T-cell (primary cell): ENCODE measurements around the gene COL6A5. TPM values are rescaled to one million over a fixed set of nuclear protein-coding genes. Genes with fewer than 3 reads are reported as not detected.

ENCODE experiments used
- ATAC-seq, 4 experiments: fragments of 200-7000 bp in 3 of 4; fragments of 150-1000 bp in 1 of 4; cut with Tn5 transposase; replicated peaks in 1 of 4; 1 replicate in 3 of 4; 2 replicates in 1 of 4; pipeline ENCODE4 v1.10.0; 2021; ENCODE audit warnings: moderate library complexity in 3 of 4, mild to moderate bottlenecking in 2 of 4, moderate number of reproducible peaks in 1 of 4
- CTCF ChIA-PET, 2 donors: fragments of 300-600 bp; sonication (Branson Sonifier 250); formaldehyde crosslinking; loops; one replicate each; lab custom pipeline; 2022; ENCODE audit warnings: antibody characterized with exemption in 2 of 2; lab: Charles Lee
- POLR2A ChIA-PET, 2 donors: fragments of 300-600 bp; sonication (Branson Sonifier 250); formaldehyde crosslinking; loops; one replicate each; lab custom pipeline; 2022; ENCODE audit warnings: antibody characterized with exemption in 2 of 2; lab: Charles Lee
- DNase-seq, 35 experiments: peaks; one replicate each; pipeline versions ENCODE4 v3.0.0 to v3.0.0-alpha.2; 2013 to 2023
- H3K27ac ChIP-seq: one replicate; pipeline ENCODE4 v1.5.1; 2013; ENCODE audit warnings: low read length
- H3K27me3 ChIP-seq, 2 experiments: replicated peaks in 1 of 2; 1 replicate in 1 of 2; 2 replicates in 1 of 2; pipeline versions ENCODE4 v1.6.1 to v1.7.0; 2013; ENCODE audit warnings: low read length in 1 of 2, mixed read lengths in 1 of 2; ENCODE audit not compliant: control insufficient read depth in 2 of 2, insufficient read depth in 2 of 2; ENCODE audit errors: extremely low read depth in 1 of 2
- H3K36me3 ChIP-seq, 2 donors: 1 replicate in 1 of 2; 2 replicates in 1 of 2; pipeline versions ENCODE4 v1.6.1 to v1.7.0; 2013; ENCODE audit warnings: low read length in 1 of 2; ENCODE audit not compliant: control insufficient read depth in 2 of 2, insufficient read depth in 1 of 2; ENCODE audit errors: extremely low read depth in 1 of 2
- H3K4me1 ChIP-seq, 2 experiments: 1 replicate in 1 of 2; 2 replicates in 1 of 2; pipeline versions ENCODE4 v1.6.1 to v1.7.0; 2013; ENCODE audit warnings: low read length in 2 of 2, mixed read lengths in 1 of 2; ENCODE audit not compliant: insufficient read depth in 2 of 2, control insufficient read depth in 1 of 2; ENCODE audit errors: extremely low read depth in 1 of 2
- H3K4me3 ChIP-seq, 2 donors: 1 replicate in 1 of 2; 2 replicates in 1 of 2; pipeline versions ENCODE4 v1.5.1 to v1.7.0; 2013; ENCODE audit warnings: mild to moderate bottlenecking in 2 of 2, low read length in 1 of 2, moderate library complexity in 1 of 2; ENCODE audit not compliant: control insufficient read depth in 1 of 2; ENCODE audit errors: extremely low read depth in 1 of 2
- H3K9me3 ChIP-seq: 2 replicates; pipeline ENCODE4 v1.7.0; 2013
- H3K27ac Mint-ChIP-seq, 2 donors: one replicate each; pipeline ENCODE4 v1.8.0; 2020 to 2021; ENCODE audit warnings: mild to moderate bottlenecking in 2 of 2, mixed read lengths in 2 of 2
- H3K27me3 Mint-ChIP-seq, 2 donors: one replicate each; pipeline ENCODE4 v1.8.0; 2021 to 2022; ENCODE audit warnings: mixed read lengths in 2 of 2
- H3K36me3 Mint-ChIP-seq: one replicate; pipeline ENCODE4 v1.8.0; 2021; ENCODE audit warnings: mixed read lengths
- H3K4me1 Mint-ChIP-seq, 3 donors: one replicate each; pipeline ENCODE4 v1.8.0; 2020 to 2022; ENCODE audit warnings: mixed read lengths in 3 of 3, mild to moderate bottlenecking in 1 of 3
- H3K4me3 Mint-ChIP-seq, 3 donors: one replicate each; pipeline ENCODE4 v1.8.0; 2020 to 2022; ENCODE audit warnings: mild to moderate bottlenecking in 3 of 3, mixed read lengths in 3 of 3, moderate library complexity in 3 of 3
- H3K9me3 Mint-ChIP-seq, 3 donors: one replicate each; pipeline ENCODE4 v1.8.0; 2020 to 2022; ENCODE audit warnings: mixed read lengths in 3 of 3
- WGBS: methylation state at CpG from one replicate; pipeline ENCODE4 v1.1.5; 2013; ENCODE audit warnings: missing lambda C conversion rate; ENCODE audit not compliant: insufficient coverage; 5-methylcytosine and 5-hydroxymethylcytosine counted together
- total RNA-seq, 35 experiments: library from RNA in 6 of 35; stranded (reverse) in 6 of 35; fragments of 120-200 nt in 1 of 35; gene quantifications; one replicate each; pipeline versions ENCODE4 v1.2.1 to v1.2.4 and lab custom pipeline; 2013 to 2026

The COL6A5 gene
- total RNA-seq, 5 donors from 2014 or later (not counting 1 experiment from before 2014, with no cell fraction given), result not detected

DNA sequence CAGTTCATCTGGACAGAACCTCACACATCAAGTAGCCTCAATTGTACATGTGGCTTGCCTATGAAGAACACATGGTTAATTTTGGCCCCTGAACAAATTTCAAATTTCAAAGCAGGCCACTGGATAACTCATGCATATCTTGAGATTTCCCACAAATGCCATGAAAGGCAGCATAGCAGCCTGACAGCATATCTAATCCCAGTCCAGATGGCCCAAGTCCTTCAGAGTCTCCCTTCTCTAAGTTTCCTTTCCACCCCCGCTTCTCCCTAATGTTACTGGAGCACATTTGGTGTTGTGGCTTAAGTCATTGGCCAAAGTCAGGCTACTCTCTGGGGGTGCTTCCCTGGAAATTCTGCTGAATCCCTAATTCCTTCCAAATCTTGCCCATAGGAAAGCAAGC lies 117.7 kb downstream of the COL6A5 start:
- H3K4me1 Mint-ChIP-seq, result no peaks in the 10 kb centered on the region

DNA sequence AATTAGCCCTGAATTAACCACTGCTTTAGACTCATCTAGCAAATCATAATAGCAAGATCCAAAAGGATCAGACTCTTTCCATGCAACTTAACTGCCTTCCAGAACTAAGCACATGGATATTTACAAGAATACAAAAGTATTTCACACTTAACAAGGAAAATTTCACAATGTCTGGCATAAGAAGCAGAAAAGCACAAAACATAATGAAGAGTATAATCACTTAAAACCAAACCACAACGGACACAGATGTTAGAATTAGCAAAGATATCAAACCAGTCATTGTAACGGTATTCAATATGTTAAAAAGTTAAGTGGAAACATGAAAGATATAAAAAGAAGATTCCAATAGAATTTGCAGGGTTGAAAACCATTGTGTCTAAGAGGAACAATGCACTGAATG lies 120.0 kb downstream of the COL6A5 start:
- H3K4me3 Mint-ChIP-seq, result no peak overlapping the region
- no peak for ATAC-seq
- WGBS, result no CpG with 5 or more reads among the region's 2 CpGs
- H3K4me1 Mint-ChIP-seq, result no peaks in the 10 kb centered on the region
- no peaks in the 10 kb centered on the region for H3K4me1 ChIP-seq
- CTCF ChIA-PET, result no interaction called here
- no peaks in the 10 kb centered on the region for H3K9me3 Mint-ChIP-seq
- no peak overlapping the region for H3K27ac ChIP-seq
- H3K27me3 ChIP-seq, result no peaks in the 10 kb centered on the region
- H3K4me3 ChIP-seq, result no peak overlapping the region
- H3K36me3 ChIP-seq, result no peaks in the 10 kb centered on the region
- no peaks in the 10 kb centered on the region for H3K9me3 ChIP-seq
- peaks cover 16 to 35% of the 10 kb centered on the region in 2 donors for H3K27me3 Mint-ChIP-seq
- POLR2A ChIA-PET, result no interaction called here
- DNase-seq, result no peak
- H3K27ac Mint-ChIP-seq, result no peak overlapping the region
- H3K36me3 Mint-ChIP-seq, result no peaks in the 10 kb centered on the region

More for the DNA sequence above, 117.7 kb downstream of the COL6A5 start:
- Mint-ChIP-seq H3K27ac (no peak overlapping the region), H3K36me3 (no peaks in the 10 kb centered on the region), H3K27me3 (peaks cover 6 to 23% of the 10 kb centered on the region in 2 donors), H3K4me3 (no peak overlapping the region), H3K9me3 (no peaks in the 10 kb centered on the region)
- DNase-seq (no peak), ATAC-seq (no peak)
- Histone ChIP-seq H3K4me1 (no peaks in the 10 kb centered on the region), H3K4me3 (no peak overlapping the region), H3K36me3 (no peaks in the 10 kb centered on the region), H3K27ac (no peak overlapping the region), H3K27me3 (no peaks in the 10 kb centered on the region), H3K9me3 (no peaks in the 10 kb centered on the region)
- CTCF ChIA-PET, result no interaction called here
- POLR2A ChIA-PET, result interaction anchor here in 1 of 2 donors (0.9 kb wide), 1 partner anchor 24 kb away, joined by 4 read pairs; no protein-coding TSS in a partner anchor
- no CpG with 5 or more reads among the region's 1 CpG for WGBS

DNA sequence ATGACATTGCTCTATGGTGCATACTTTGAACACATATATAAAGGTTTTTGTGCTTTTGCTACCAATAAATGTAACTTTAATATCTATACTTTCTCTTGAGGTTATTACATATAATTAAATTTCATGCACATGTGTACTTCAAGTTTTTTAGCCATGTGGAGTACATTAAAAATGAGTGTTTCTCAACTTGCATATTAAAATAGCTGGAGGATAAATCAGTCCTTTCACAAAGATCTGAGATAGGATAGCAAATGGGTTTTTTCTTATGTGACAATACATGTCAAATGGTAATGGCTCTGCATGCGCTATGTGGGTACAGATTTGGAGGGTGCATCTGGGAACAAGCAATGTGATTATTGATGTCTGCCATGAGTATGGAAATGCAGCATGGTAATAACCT lies 122.8 kb downstream of the COL6A5 start:
- ChIA-PET POLR2A (no interaction called here), CTCF (no interaction called here)
- 100% methylated on average over 1 of the region's 1 CpG for WGBS
- Histone ChIP-seq H3K36me3 (no peaks in the 10 kb centered on the region), H3K4me3 (no peak overlapping the region), H3K4me1 (no peaks in the 10 kb centered on the region), H3K27me3 (no peaks in the 10 kb centered on the region), H3K9me3 (no peaks in the 10 kb centered on the region), H3K27ac (no peak overlapping the region)
- no peaks in the 10 kb centered on the region for H3K36me3 Mint-ChIP-seq
- no peak overlapping the region for H3K4me3 Mint-ChIP-seq
- H3K27ac Mint-ChIP-seq, result no peak overlapping the region
- no peak for ATAC-seq
- no peak for DNase-seq
- H3K9me3 Mint-ChIP-seq, result peaks cover 0 to 4% (median 0%) of the 10 kb centered on the region in 3 donors
- H3K27me3 Mint-ChIP-seq, result peaks cover 20 to 46% of the 10 kb centered on the region in 2 donors
- H3K4me1 Mint-ChIP-seq, result no peaks in the 10 kb centered on the region

DNA sequence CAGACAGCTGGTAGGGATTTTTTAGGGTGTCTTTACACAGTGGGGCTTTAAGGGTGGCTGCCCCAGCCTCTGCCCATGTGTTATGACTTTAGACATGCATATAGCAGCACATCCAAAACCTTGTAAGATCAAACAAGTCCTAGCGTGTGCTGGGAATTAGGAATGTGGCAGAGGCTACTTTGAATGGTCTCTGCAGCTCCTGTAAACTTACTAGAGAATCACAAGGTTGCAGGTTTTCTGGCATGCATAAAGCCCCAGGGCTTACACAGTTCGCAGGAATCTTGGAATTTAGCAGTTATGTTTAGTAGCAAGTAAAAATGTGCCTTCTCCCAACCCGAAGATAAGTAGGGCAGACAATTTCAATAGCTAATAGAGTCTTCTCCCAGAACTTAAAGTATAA lies 124.7 kb downstream of the COL6A5 start:
- POLR2A ChIA-PET, result no interaction called here
- Histone ChIP-seq H3K27me3 (no peaks in the 10 kb centered on the region), H3K9me3 (no peaks in the 10 kb centered on the region), H3K4me3 (no peak overlapping the region), H3K4me1 (no peaks in the 10 kb centered on the region), H3K36me3 (no peaks in the 10 kb centered on the region), H3K27ac (no peak overlapping the region)
- Mint-ChIP-seq H3K36me3 (no peaks in the 10 kb centered on the region), H3K4me3 (no peak overlapping the region), H3K27ac (no peak overlapping the region), H3K27me3 (peaks cover 18 to 45% of the 10 kb centered on the region in 2 donors), H3K4me1 (no peaks in the 10 kb centered on the region), H3K9me3 (peaks cover 3 to 7% (median 4%) of the 10 kb centered on the region in 3 donors)
- CTCF ChIA-PET, result no interaction called here
- DNase-seq (no peak), ATAC-seq (no peak)
- WGBS, result no CpG with 5 or more reads among the region's 3 CpGs

DNA sequence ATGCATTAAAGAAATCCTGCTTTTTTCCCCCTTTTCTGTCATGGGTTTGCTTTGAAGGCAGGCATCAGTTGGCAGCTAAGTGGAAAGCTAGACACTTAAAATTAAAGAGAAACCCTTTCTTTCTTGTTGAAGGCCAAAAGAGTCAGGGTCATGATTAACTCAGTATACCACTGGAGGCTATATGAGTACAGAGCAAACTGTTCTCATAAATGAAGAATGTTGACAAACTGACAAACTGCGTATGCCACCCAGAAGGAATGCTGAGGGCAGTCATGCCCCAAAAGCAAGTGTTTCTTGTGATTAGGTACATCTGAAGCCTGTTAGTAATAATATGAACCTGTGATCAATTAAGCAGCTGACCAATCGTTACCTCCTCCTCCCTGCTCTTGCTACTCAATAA lies 127.9 kb downstream of the COL6A5 start:
- ATAC-seq, result no peak
- H3K27ac Mint-ChIP-seq, result no peak overlapping the region
- H3K4me1 Mint-ChIP-seq, result no peaks in the 10 kb centered on the region
- H3K27me3 Mint-ChIP-seq, result peaks cover 16 to 31% of the 10 kb centered on the region in 2 donors
- Histone ChIP-seq H3K4me1 (no peaks in the 10 kb centered on the region), H3K27ac (no peak overlapping the region), H3K4me3 (no peak overlapping the region), H3K9me3 (no peaks in the 10 kb centered on the region), H3K27me3 (no peaks in the 10 kb centered on the region), H3K36me3 (no peaks in the 10 kb centered on the region)
- WGBS, result no CpG with 5 or more reads among the region's 2 CpGs
- peaks cover 3 to 7% (median 4%) of the 10 kb centered on the region in 3 donors for H3K9me3 Mint-ChIP-seq
- DNase-seq, result no peak
- ChIA-PET POLR2A (no interaction called here), CTCF (no interaction called here)
- H3K4me3 Mint-ChIP-seq, result no peak overlapping the region
- no peaks in the 10 kb centered on the region for H3K36me3 Mint-ChIP-seq

DNA sequence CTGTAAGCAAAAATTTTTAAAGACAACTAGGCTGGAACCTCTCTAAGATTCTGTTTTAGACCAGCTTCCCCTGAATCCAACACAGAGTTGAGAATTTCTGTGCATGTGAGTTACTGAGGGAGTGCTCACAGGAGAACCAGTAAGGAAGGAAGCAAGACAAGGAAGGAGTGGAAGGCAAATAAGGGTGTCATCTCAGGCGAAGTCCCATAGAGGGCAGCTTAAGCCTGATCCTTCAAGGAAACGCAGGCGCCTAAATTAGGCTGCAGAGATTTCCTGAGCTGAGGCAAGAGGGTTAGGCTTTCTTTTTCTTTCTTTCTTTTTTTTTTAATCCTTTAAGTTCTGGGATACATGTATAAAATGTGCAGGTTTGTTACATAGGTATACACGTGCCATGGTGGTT lies 135.3 kb downstream of the COL6A5 start:
- Histone ChIP-seq H3K4me3 (no peak overlapping the region), H3K9me3 (no peaks in the 10 kb centered on the region), H3K27me3 (no peaks in the 10 kb centered on the region), H3K36me3 (no peaks in the 10 kb centered on the region), H3K27ac (no peak overlapping the region), H3K4me1 (no peaks in the 10 kb centered on the region)
- H3K27ac Mint-ChIP-seq, result no peak overlapping the region
- ChIA-PET CTCF (no interaction called here), POLR2A (no interaction called here)
- no peaks in the 10 kb centered on the region for H3K36me3 Mint-ChIP-seq
- no peak for DNase-seq
- no peaks in the 10 kb centered on the region for H3K4me1 Mint-ChIP-seq
- no CpG with 5 or more reads among the region's 4 CpGs for WGBS
- H3K4me3 Mint-ChIP-seq, result no peak overlapping the region
- H3K9me3 Mint-ChIP-seq, result peaks cover 7 to 12% (median 11%) of the 10 kb centered on the region in 3 donors
- H3K27me3 Mint-ChIP-seq, result peaks cover 3% of the 10 kb centered on the region in 2 donors
- no peak for ATAC-seq

DNA sequence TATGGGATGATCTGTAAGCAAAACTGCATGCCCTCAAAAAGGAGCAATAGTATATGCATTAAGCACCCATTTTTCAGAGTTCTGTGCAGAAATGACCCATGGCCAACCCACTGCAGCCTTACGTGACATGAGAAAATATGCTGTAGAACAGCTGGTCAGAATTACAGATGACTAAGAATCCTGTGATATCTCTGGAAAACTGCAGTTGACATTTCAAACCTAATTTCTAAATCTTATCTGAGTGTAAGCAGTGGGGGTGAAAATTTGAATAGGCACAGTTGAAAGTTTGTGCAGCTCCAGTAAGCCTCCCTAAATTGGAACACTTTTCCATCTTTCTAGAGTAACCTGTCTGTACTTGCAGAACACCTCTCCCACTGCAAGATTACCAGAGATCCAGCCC lies 142.8 kb downstream of the COL6A5 start:
- ATAC-seq, result no peak
- H3K36me3 ChIP-seq, result no peaks in the 10 kb centered on the region
- no peak overlapping the region for H3K4me3 ChIP-seq
- H3K9me3 ChIP-seq, result no peaks in the 10 kb centered on the region
- peaks cover 0 to 2% of the 10 kb centered on the region in 2 experiments for H3K27me3 ChIP-seq
- ChIA-PET POLR2A (no interaction called here), CTCF (no interaction called here)
- no peak for DNase-seq
- WGBS, result no CpG with 5 or more reads among the region's 1 CpG
- no peaks in the 10 kb centered on the region for H3K4me1 ChIP-seq
- no peaks in the 10 kb centered on the region for H3K4me1 Mint-ChIP-seq
- no peaks in the 10 kb centered on the region for H3K9me3 Mint-ChIP-seq
- peaks cover 0 to 2% of the 10 kb centered on the region in 2 donors for H3K27me3 Mint-ChIP-seq
- no peak overlapping the region for H3K4me3 Mint-ChIP-seq
- H3K27ac Mint-ChIP-seq, result no peak overlapping the region
- no peaks in the 10 kb centered on the region for H3K36me3 Mint-ChIP-seq
- no peak overlapping the region for H3K27ac ChIP-seq
